Hippocampal formation (tissue), 2 donors: ENCODE results near the gene CRX.
A peak's percentile ranks its signal among the peaks of the same experiment; 100 is the strongest.
"Not testable (repeated sequence)": the region's sequence is repeated elsewhere in the genome, so short reads cannot be mapped to it uniquely, and the experiment has no call there.

Source experiments
- DNase-seq, 2 donors: peaks; one replicate each; lab custom pipeline; 2025; lab: John Stamatoyannopoulos, UW

The CRX gene

GRCh38 chr19:47803671-47804070 lies 18.1 kb upstream of the CRX start:
- not testable (repeated sequence) for DNase-seq

- DNase-seq: not testable (repeated sequence)
These were observed 17.3 kb upstream of the CRX start, which contains the start of gene TPRX1 for GRCh38 chr19:47804451-47804850. Gene TPRX1, minus strand, starts transcription at chr19:47804551. Its CDS starts 12 bp downstream, at chr19:47804539.

- DNase-seq: no peak
These were observed 16.4 kb upstream of the CRX start for GRCh38 chr19:47805313-47805712.

- no peak for DNase-seq
These were observed 15.3 kb upstream of the CRX start for GRCh38 chr19:47806435-47806834.

- DNase-seq: peak in 1 of 2 donors; percentile 12
These were observed 8.3 kb upstream of the CRX start for GRCh38 chr19:47813304-47813994.

GRCh38 chr19:47813995-47814328 lies 7.8 kb upstream of the CRX start:
- DNase-seq: no peak

- not testable (repeated sequence) for DNase-seq
These were observed 5.5 kb upstream of the CRX start for GRCh38 chr19:47816270-47816669.

GRCh38 chr19:47818221-47818620 lies 3.5 kb upstream of the CRX start:
- DNase-seq: not testable (repeated sequence)

GRCh38 chr19:47819858-47820257 lies 1.9 kb upstream of the CRX start:
- no peak for DNase-seq

GRCh38 chr19:47820410-47820809 lies 1.3 kb upstream of the CRX start:
- DNase-seq: no peak

GRCh38 chr19:47824396-47824795 lies 2.7 kb downstream of the CRX start:
- no peak for DNase-seq

- no peak for DNase-seq
These were observed 5.1 kb downstream of the CRX start for GRCh38 chr19:47826800-47827199.

- no peak for DNase-seq
These were observed 11.0 kb downstream of the CRX start for GRCh38 chr19:47832723-47833122.

GRCh38 chr19:47836038-47836437 lies 14.3 kb downstream of the CRX start:
- no peak for DNase-seq

GRCh38 chr19:47839411-47839810 lies 17.7 kb downstream of the CRX start:
- DNase-seq: no peak

- DNase-seq: no peak
These were observed 18.2 kb downstream of the CRX start for GRCh38 chr19:47839913-47840312.

GRCh38 chr19:47842941-47843340 lies 21.2 kb downstream of the CRX start:
- no peak for DNase-seq

- DNase-seq: no peak
These were observed 26.7 kb downstream of the CRX start for GRCh38 chr19:47848425-47848822.

GRCh38 chr19:47848823-47849473 lies 27.2 kb downstream of the CRX start:
- no peak for DNase-seq

- no peak for DNase-seq
These were observed 31.3 kb downstream of the CRX start for GRCh38 chr19:47853003-47853402.

- DNase-seq: no peak
These were observed 32.7 kb downstream of the CRX start for GRCh38 chr19:47854459-47854858.

GRCh38 chr19:47858231-47858630 lies 36.5 kb downstream of the CRX start:
- DNase-seq: not testable (repeated sequence)

- not testable (repeated sequence) for DNase-seq
These were observed 37.0 kb downstream of the CRX start, which contains the start of gene TPRX2 for GRCh38 chr19:47858646-47859285. Gene TPRX2, plus strand, starts transcription at chr19:47859235. Its CDS starts 12 bp downstream, at chr19:47859247.
